Trophoblast cell (in vitro differentiated cells and primary cell): ENCODE data around the gene SEC14L3.

Source experiments
- DNase-seq, 2 donors: peaks; one replicate each; pipeline ENCODE4 v3.0.0-alpha.2; 2016
- H2AFZ ChIP-seq: 2 replicates; pipeline ENCODE4 v1.6.1; 2013; ENCODE audit warnings: low read length, moderate library complexity, mild to moderate bottlenecking; ENCODE audit not compliant: insufficient read depth, poor library complexity
- H2AK5ac ChIP-seq: 2 replicates; pipeline ENCODE4 v1.6.1; 2013; ENCODE audit warnings: mild to moderate bottlenecking, low read length
- H2BK120ac ChIP-seq: 2 replicates; pipeline ENCODE4 v1.6.1; 2013; ENCODE audit warnings: low read length, mild to moderate bottlenecking, moderate library complexity; ENCODE audit not compliant: insufficient read depth, poor library complexity
- H2BK12ac ChIP-seq: 2 replicates; pipeline ENCODE4 v1.6.1; 2013; ENCODE audit warnings: mild to moderate bottlenecking, low read length, moderate library complexity
- H2BK5ac ChIP-seq: 2 replicates; pipeline ENCODE4 v1.6.1; 2013; ENCODE audit warnings: low read length, low read depth, moderate library complexity, mild to moderate bottlenecking; ENCODE audit not compliant: poor library complexity
- H3K14ac ChIP-seq: 2 replicates; pipeline ENCODE4 v1.6.1; 2013; ENCODE audit warnings: mild to moderate bottlenecking, low read length
- H3K18ac ChIP-seq: 2 replicates; pipeline ENCODE4 v1.6.1; 2013; ENCODE audit warnings: mild to moderate bottlenecking, low read length
- H3K23ac ChIP-seq: 2 replicates; pipeline ENCODE4 v1.6.1; 2013; ENCODE audit warnings: low read length
- H3K27ac ChIP-seq: 2 replicates; pipeline ENCODE4 v1.5.1; 2013; ENCODE audit warnings: low read depth, mild to moderate bottlenecking, inconsistent platforms, low read length, moderate library complexity
- H3K27me3 ChIP-seq: 2 replicates; pipeline ENCODE4 v1.6.1; 2013; ENCODE audit warnings: inconsistent platforms, mild to moderate bottlenecking, low read length, moderate library complexity; ENCODE audit not compliant: insufficient read depth
- H3K36me3 ChIP-seq, 2 experiments: 1 replicate in 1 of 2; 2 replicates in 1 of 2; pipeline ENCODE4 v1.6.1; 2013; ENCODE audit warnings: low read length in 2 of 2, mild to moderate bottlenecking in 2 of 2, moderate library complexity in 1 of 2; ENCODE audit not compliant: insufficient read depth in 2 of 2, control insufficient read depth in 1 of 2
- H3K4ac ChIP-seq: 2 replicates; pipeline ENCODE4 v1.6.1; 2013; ENCODE audit warnings: low read depth, mild to moderate bottlenecking, low read length, moderate library complexity
- H3K4me1 ChIP-seq, 2 experiments: 1 replicate in 1 of 2; 2 replicates in 1 of 2; pipeline ENCODE4 v1.6.1; 2013; ENCODE audit warnings: low read length in 2 of 2, mild to moderate bottlenecking in 2 of 2, moderate library complexity in 1 of 2; ENCODE audit not compliant: insufficient read depth in 2 of 2, control insufficient read depth in 1 of 2
- H3K4me2 ChIP-seq: 2 replicates; pipeline ENCODE4 v1.6.1; 2013; ENCODE audit warnings: inconsistent platforms, mild to moderate bottlenecking, low read length, moderate library complexity
- H3K4me3 ChIP-seq: 2 replicates; pipeline ENCODE4 v1.5.1; 2013; ENCODE audit warnings: mild to moderate bottlenecking, low read depth, low read length, inconsistent platforms
- H3K79me1 ChIP-seq: one replicate; pipeline ENCODE4 v1.6.1; 2013; ENCODE audit warnings: low read length
- H3K79me2 ChIP-seq: 2 replicates; pipeline ENCODE4 v1.6.1; 2013; ENCODE audit warnings: low read length, mild to moderate bottlenecking; ENCODE audit not compliant: control insufficient read depth, insufficient read depth, poor library complexity
- H3K9ac ChIP-seq: 2 replicates; pipeline ENCODE4 v1.6.1; 2013; ENCODE audit warnings: mild to moderate bottlenecking, low read length
- H3K9me3 ChIP-seq: 2 replicates; pipeline ENCODE4 v1.6.1; 2013; ENCODE audit warnings: low read depth, mild to moderate bottlenecking, control low read depth, inconsistent platforms, low read length; ENCODE audit not compliant: insufficient read depth
- H4K12ac ChIP-seq: 2 replicates; pipeline ENCODE4 v1.6.1; 2013; ENCODE audit warnings: low read depth, mild to moderate bottlenecking, low read length, moderate library complexity
- H4K8ac ChIP-seq: 2 replicates; pipeline ENCODE4 v1.6.1; 2013; ENCODE audit warnings: low read depth, mild to moderate bottlenecking, low read length, moderate library complexity
- H4K91ac ChIP-seq: one replicate; pipeline ENCODE4 v1.6.1; 2013; ENCODE audit warnings: low read depth, mild to moderate bottlenecking, low read length, moderate library complexity
- WGBS: extraction: QIAGEN DNeasy Blood & Tissue Kit; methylation state at CpG from one replicate; pipeline ENCODE4 v1.1.7; 2013; ENCODE audit warnings: missing lambda C conversion rate; ENCODE audit not compliant: insufficient read length, insufficient coverage; ENCODE audit errors: extremely low coverage; 5-methylcytosine and 5-hydroxymethylcytosine counted together

Gene SEC14L3

DNA sequence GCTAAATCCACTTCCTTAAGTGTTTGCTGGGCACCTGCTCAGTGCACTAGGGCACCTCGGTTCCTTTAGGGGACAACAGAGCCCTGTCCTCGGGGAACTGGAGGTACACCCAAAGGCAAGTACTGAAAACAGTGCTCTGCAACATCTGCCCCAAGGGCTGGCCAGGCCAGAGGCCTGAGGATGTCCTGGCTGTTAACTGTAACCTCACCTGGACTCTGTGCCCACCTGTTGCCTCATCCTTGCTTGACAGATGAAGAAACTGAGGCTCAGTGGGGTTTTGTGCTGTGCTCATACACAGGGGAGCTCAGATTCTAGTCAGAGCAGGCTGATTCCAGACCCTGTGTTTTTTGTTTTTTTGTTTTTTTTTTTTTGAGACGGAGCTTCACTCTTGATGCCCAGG lies 31.1 kb upstream of the SEC14L3 start:
- no peak overlapping the region for H4K8ac ChIP-seq
- peaks cover 5 to 7% of the 10 kb centered on the region in 2 experiments for H3K4me1 ChIP-seq
- H3K79me1 ChIP-seq, result no peaks in the 10 kb centered on the region
- no peak for DNase-seq
- H2BK12ac ChIP-seq, result no peak overlapping the region
- no peak overlapping the region for H2AK5ac ChIP-seq
- no peak overlapping the region for H2AFZ ChIP-seq
- H4K91ac ChIP-seq, result no peak overlapping the region
- no peaks in the 10 kb centered on the region for H3K9me3 ChIP-seq
- H3K23ac ChIP-seq, result no peak overlapping the region
- no peaks in the 10 kb centered on the region for H3K36me3 ChIP-seq
- H3K14ac ChIP-seq, result no peak overlapping the region
- no peak overlapping the region for H3K18ac ChIP-seq
- H3K4me2 ChIP-seq, result no peak overlapping the region
- no peak overlapping the region for H3K27ac ChIP-seq
- no peak overlapping the region for H2BK5ac ChIP-seq
- WGBS, result no CpG with 5 or more reads among the region's 3 CpGs
- H3K9ac ChIP-seq, result no peak overlapping the region
- no peaks in the 10 kb centered on the region for H3K79me2 ChIP-seq
- H4K12ac ChIP-seq, result no peak overlapping the region
- H3K4ac ChIP-seq, result no peak overlapping the region
- no peak overlapping the region for H2BK120ac ChIP-seq
- no peaks in the 10 kb centered on the region for H3K27me3 ChIP-seq
- no peak overlapping the region for H3K4me3 ChIP-seq

DNA sequence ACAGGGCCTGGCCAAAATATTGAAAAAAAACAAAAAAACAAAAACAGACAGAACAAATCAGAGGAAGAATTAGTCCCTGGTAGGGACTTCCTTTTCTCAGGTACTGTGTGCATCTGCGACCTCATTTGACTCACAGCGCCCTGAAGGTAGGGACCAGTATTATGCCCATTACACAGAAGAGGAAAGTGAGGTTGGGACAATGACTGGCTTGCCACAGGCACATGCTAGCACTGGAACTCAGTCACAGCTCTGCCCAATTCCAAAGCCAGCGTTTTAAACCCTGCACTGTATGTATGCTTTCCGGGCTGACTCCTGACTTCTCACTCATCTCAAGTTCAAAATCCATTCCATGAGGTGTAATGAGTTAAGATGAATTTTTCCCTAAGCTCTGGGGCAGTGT lies 30.3 kb upstream of the SEC14L3 start:
- Histone ChIP-seq H3K4me1 (peaks cover 5 to 7% of the 10 kb centered on the region in 2 experiments), H3K4ac (no peak overlapping the region), H3K27me3 (no peaks in the 10 kb centered on the region), H2BK120ac (no peak overlapping the region), H3K4me3 (no peak overlapping the region), H4K8ac (no peak overlapping the region), H3K18ac (no peak overlapping the region), H3K9ac (no peak overlapping the region), H3K14ac (no peak overlapping the region), H3K79me2 (no peaks in the 10 kb centered on the region), H3K27ac (no peak overlapping the region), H4K91ac (no peak overlapping the region), H2AK5ac (no peak overlapping the region), H2BK5ac (no peak overlapping the region), H3K79me1 (no peaks in the 10 kb centered on the region), H3K23ac (no peak overlapping the region), H3K4me2 (no peak overlapping the region), H3K9me3 (no peaks in the 10 kb centered on the region), H2AFZ (no peak overlapping the region), H2BK12ac (no peak overlapping the region), H4K12ac (no peak overlapping the region), H3K36me3 (no peaks in the 10 kb centered on the region)
- DNase-seq, result no peak
- WGBS, result no CpG with 5 or more reads among the region's 4 CpGs

DNA sequence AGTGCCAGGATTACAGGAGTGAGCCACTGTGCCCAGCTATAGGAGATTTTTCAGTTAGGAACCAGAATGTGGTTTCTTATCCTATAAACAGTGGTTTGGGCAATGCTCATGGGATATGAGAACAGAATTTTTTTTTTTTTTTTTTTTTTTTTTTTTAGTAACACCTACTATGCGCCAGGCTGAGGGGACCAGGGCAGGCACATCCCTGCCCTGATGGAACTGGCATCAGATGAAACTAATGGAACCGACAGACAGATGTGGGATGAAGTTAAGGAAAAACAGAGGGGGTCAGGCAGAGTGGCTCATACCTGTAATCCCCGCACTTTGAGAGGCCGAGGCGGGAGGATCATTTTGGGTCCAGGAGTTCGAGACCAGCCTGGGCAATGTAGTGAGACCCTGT lies 28.8 kb upstream of the SEC14L3 start:
- no peak for DNase-seq
- Histone ChIP-seq H3K4me2 (no peak overlapping the region), H2BK120ac (no peak overlapping the region), H2AFZ (no peak overlapping the region), H4K12ac (no peak overlapping the region), H3K79me2 (no peaks in the 10 kb centered on the region), H2AK5ac (no peak overlapping the region), H3K4me1 (peaks cover 5 to 6% of the 10 kb centered on the region in 2 experiments), H3K18ac (no peak overlapping the region), H3K4ac (no peak overlapping the region), H3K36me3 (no peaks in the 10 kb centered on the region), H3K14ac (no peak overlapping the region), H3K79me1 (no peaks in the 10 kb centered on the region), H3K9ac (no peak overlapping the region), H3K27ac (no peak overlapping the region), H2BK5ac (no peak overlapping the region), H3K27me3 (no peaks in the 10 kb centered on the region), H3K23ac (no peak overlapping the region), H4K8ac (no peak overlapping the region), H3K9me3 (no peaks in the 10 kb centered on the region), H4K91ac (no peak overlapping the region), H2BK12ac (no peak overlapping the region), H3K4me3 (no peak overlapping the region)
- no CpG with 5 or more reads among the region's 6 CpGs for WGBS

DNA sequence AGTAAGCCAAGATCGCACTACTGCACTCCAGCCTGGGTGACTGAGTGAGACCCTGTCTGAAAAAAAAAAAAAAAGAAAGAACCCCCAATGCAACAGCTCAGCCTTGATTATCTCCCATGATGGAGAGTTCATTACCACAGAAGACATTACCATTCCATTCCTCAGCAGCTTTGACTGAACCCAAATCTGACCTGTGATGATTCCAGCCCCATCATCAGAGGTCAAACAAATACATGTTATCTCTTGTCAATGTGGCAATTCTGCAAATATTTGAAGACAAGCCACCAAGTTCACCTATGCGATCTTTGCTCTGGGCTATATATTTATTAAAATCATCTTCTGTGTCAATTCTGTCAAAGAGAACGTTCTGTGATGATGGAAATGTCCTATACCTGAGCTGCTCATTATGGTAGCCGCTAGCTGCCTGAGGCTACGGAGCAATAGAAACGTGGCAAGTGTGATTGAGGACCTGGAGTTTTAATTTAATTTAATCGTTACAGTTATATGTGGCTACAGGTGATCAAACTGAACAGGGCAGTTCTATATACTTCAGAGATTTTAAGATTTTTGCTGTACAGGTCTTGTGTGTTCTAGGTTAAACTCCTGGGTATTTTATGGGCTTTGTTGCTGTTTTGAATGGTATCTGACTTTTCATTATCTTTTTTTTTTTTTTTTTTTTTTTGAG lies 25.8 kb upstream of the SEC14L3 start:
- no peaks in the 10 kb centered on the region for H3K36me3 ChIP-seq
- no peaks in the 10 kb centered on the region for H3K79me1 ChIP-seq
- no peak overlapping the region for H2BK12ac ChIP-seq
- H3K79me2 ChIP-seq, result no peaks in the 10 kb centered on the region
- H3K27ac ChIP-seq, result no peak overlapping the region
- no peak overlapping the region for H2BK120ac ChIP-seq
- no peaks in the 10 kb centered on the region for H3K9me3 ChIP-seq
- H2AFZ ChIP-seq, result no peak overlapping the region
- no peak overlapping the region for H2BK5ac ChIP-seq
- no peak overlapping the region for H4K91ac ChIP-seq
- no peak for DNase-seq
- no CpG with 5 or more reads among the region's 7 CpGs for WGBS
- H4K12ac ChIP-seq, result no peak overlapping the region
- H3K4me1 ChIP-seq, result no peaks in the 10 kb centered on the region
- no peak overlapping the region for H2AK5ac ChIP-seq
- H3K18ac ChIP-seq, result no peak overlapping the region
- no peak overlapping the region for H3K9ac ChIP-seq
- H3K27me3 ChIP-seq, result no peaks in the 10 kb centered on the region
- no peak overlapping the region for H4K8ac ChIP-seq
- H3K23ac ChIP-seq, result no peak overlapping the region
- H3K14ac ChIP-seq, result no peak overlapping the region
- no peak overlapping the region for H3K4me3 ChIP-seq
- H3K4ac ChIP-seq, result no peak overlapping the region
- no peak overlapping the region for H3K4me2 ChIP-seq
